OCI-M2 (cell line): ENCODE results near the gene PCBP3.
"Not testable (repeated sequence)": the region's sequence is repeated elsewhere in the genome, so short reads cannot be mapped to it uniquely, and the experiment has no call there.

ENCODE experiments used
- DNase-seq: peaks from one replicate; lab custom pipeline; 2025; ENCODE audit not compliant: unreplicated experiment; lab: John Stamatoyannopoulos, UW

PCBP3 gene

DNA sequence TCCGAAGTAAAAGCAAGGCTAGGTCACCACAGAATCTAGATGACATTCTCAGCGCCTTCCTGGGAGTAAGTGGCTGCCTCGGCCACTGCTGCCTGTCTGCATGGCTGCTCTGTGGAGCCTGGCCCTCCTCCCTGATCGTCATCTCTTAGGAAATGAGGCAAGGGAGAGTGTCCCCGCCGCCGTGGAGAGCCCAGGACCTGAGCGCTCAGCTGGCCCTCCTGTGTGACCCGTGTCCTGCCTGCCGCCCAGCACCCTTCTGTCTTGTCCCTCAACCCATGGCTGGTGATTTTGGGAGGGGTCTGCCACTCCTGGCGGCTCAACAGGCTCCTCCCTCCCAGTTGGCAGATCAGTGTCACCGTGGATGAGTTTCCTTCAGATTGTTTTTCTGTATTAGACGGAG, 181.7 kb downstream of the PCBP3 start:
- no peak for DNase-seq

GRCh38 chr21:45826676-45827301, 183.3 kb downstream of the PCBP3 start:
- DNase-seq, result no peak

GRCh38 chr21:45827302-45827692, 183.8 kb downstream of the PCBP3 start:
- no peak for DNase-seq

DNA sequence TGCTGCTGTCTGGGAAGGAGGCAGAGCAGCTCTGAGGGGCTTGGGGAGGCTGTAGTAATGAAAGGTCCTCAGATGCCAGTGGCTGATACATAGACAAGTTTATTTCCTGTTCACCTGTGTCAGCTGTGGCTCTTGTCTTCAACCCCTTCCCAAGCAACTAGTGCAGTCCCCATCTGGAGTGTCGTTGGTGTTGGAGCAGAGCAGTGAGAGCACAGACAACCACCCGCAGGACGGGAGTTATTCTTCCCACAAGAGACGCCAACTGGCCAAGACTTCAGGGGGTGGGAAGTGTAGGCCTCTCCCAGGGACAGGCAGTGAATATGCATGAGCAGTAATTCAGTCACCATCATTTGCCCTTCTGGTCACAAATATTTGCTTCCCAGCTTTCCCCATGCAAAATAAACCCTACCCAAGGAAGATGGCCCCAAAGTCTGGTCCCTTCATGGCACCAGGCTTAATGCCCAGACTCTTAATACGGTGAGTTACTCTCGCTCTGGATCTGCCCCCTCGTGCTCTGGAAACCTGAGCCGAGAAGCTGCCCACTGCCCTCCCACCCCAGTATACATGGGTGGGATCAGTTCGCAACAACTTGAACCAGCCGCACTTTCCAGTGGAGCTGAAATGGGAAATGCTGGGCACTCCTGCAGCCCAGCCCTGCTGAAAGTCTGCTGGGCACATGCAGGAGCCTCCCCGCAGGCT, 184.5 kb downstream of the PCBP3 start:
- DNase-seq, result no peak

- no peak for DNase-seq
Observed at GRCh38 chr21:45828580-45829570, 185.3 kb downstream of the PCBP3 start.

GRCh38 chr21:45829668-45830067, 186.1 kb downstream of the PCBP3 start:
- DNase-seq, result no peak

- DNase-seq, result no peak
Observed at GRCh38 chr21:45830221-45830640, 186.7 kb downstream of the PCBP3 start.

DNA sequence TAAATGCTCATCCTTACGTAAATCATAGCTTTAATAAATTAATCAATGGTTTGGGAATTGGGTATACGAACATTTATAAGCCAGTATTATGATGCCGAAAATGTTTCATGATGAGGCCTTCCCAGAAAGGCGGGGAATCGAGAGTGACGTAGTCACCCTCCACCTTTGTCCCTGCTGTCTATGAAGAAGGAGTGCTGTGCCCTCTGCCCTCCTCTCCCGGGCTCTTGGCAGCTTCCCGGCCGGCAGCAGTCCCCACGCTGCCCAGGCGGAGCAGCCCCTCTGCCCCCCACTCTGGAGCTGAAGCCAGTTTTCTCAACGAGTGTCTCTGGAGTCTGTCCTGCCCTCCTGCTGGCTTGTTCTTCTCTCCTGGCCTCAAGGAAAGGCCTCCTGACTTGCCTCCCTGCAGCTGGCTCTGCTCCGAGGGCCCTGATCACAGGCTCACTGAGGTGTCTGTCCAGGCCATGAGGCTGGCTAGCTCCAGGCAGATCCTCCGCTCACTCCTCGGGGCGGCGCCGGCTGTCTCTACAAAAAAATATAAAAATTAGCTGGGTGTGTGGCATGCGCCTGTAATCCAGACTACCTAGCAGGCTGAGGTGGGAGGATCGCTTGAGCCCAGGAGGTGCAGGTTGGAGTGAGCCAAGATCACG, 187.3 kb downstream of the PCBP3 start:
- no peak for DNase-seq

DNA sequence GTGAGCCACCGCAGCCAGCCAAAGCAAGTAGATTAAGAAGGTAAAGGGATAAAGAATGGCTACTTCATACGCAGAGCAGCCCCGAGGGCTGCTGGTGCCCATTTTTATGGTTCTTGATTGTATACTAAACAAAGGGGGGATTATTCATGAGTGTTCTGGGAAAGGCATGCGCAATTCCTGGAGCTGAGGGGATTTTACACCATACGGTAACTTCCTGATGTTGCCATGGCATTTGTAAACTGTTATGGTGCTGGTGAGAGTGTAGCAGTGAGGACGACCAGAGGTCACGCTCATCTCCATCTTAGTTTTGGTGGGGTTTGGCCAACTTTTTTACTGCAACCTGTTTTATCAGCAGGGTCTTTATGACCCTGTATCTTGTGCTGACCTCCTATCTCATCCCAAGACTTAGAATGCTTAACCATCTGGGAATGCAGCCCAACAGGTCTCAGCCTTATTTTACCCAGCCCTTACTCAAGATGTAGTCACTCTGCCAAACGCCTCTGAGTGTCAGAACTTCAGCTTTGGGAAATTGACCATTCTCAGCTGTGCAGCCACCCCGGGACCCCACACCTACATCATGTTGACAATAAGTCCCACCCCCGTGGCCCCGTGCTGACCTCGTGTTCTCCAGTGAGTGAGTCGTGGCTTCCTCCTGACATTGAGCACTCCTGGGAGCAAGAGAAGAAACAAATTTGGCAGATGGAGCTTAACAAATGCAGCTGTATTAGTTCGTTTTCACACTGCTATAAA, 188.6 kb downstream of the PCBP3 start:
- DNase-seq, result no peak

GRCh38 chr21:45832741-45833235, 189.3 kb downstream of the PCBP3 start:
- DNase-seq, result not testable (repeated sequence)

GRCh38 chr21:45833414-45833813, 189.9 kb downstream of the PCBP3 start:
- no peak for DNase-seq

DNA sequence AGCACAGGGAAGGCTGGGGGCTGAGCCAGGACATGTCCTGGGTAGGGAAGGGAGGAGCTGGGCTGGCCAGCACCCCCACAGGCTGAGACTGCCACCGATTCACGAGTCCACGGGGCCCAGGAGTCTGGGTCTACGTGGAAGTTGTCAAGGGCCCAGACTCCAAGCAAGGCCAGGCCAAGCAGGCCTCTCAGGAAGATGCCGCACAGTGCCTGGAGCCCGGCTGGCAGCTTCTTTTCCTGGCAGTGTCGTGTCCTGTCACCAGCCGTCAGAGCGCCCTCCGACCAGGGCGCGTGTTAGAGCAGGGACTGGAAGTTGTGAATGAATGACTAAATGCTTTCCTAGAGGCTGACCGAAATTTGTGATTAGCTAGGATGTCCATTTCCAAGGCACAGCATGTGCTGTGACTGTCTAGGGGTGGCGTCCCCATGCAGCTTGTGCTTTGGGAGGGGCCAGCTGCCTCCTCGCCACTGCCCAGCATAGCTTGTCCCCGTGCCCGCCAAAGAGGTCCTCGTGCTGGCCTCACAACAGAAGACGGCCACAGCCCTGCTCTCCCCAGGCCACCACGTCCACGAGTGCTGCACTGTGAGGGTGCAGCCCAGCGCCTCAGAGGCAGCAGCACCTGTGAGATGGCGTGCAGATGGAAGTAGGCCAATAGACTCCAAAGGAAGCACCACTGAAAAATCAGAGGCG, 190.6 kb downstream of the PCBP3 start:
- DNase-seq, result no peak

DNA sequence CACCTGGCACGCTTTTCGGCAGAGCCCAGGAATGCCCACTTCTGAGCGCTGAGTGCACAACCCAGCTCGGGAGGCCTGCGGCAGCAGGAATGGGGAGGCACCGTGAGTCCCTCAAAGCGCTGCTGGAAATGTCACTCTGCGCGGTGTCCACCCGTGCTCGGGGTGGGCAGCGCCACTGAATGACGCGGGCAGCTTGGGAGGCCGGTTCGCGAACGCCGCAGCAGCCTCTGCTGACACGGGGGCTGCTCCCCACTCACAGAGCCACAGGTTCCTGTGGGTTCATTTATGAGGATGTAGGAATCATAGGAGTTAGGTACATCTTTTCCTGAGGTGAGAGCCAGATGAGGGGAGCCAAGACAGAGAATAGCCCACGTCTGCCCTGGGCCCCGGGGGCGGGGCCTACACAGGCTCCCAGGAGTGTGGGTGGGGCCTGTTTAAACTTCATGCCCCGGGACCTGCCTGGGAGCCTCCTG, 191.3 kb downstream of the PCBP3 start:
- DNase-seq, result no peak

GRCh38 chr21:45835301-45836267, 192.1 kb downstream of the PCBP3 start:
- DNase-seq, result no peak

GRCh38 chr21:45836268-45836655, 192.7 kb downstream of the PCBP3 start:
- DNase-seq, result no peak

DNA sequence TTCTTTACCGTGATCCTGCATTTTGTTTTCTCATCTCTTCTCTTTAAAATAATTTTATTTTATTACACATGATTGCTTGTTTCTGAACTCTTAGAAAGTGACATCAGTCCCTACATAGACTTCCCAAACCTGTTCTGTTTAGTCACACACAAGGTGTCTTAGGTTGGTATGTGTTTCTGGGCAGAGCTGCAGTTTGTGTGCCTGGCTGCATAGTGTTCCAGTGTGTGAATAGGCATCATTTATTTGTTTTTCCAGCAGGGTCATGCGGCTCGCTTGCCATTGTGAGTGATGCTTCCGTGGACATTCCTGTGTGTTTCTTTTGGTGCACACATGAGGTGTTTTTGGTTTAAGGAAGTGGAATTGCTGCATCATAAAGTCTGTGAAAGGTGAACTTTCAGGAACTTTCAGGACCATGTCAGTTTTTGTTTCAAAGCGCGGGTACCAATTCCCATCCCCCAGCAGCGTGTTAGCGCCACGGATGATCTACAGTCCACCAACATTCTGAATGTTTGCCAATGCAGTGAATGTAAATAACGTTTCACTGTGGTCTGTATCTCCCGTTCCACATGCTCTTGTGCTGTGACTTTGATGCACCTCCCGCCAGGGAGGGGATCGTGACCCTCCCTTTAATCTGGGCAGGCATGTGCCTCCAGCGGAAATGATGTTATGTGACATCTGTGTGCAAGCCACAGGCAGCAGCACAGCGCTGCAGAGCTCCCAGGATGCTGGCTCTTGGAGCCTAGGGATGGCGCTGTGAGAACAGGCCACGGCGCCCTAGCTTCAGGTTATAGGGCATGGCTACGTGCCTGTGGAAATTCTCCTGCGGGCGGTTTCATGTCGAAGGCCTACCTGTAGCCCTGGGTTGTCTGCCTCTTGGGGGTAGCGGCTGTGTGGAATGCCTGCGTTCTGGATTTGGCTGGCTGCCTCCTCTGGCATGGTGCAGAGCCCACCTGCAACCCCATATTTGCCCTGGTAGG, 193.5 kb downstream of the PCBP3 start:
- DNase-seq, result no peak

DNA sequence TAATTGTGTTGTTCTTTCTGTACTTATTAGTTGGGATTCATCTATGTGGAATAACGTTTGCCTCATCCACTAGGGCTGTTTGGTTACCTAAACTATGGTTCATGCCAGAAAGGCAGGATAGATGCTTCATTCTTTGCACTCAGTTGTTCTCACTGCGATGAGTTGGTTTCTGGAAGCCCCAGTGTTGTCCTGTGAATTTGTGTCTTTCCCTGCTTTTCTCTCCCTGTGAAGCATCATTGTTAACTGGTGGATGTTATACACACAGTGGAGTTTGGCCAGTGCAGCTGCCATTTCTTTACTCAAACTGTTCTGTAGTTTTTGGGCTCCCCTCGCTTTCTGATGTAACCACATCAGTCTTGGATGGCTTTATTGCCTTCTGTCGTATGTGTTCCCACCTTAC, 194.4 kb downstream of the PCBP3 start:
- no peak for DNase-seq
